PC-3 (cell line): ENCODE results near the gene RSL1D1. TPM values are rescaled to one million over a fixed set of nuclear protein-coding genes. Genes with fewer than 3 reads are reported as not detected.

Source experiments
- ATAC-seq: fragments of 200-7000 bp; cut with Tn5 transposase; 2 replicates; pipeline ENCODE4 v1.9.1; 2020; ENCODE audit warnings: mild to moderate bottlenecking, moderate library complexity
- BruUV-seq: library from RNA; stranded (reverse); fragments of 400-500 nt; replicated peaks from 2 replicates; lab custom pipeline; 2021; lab: Mats Ljungman, UMichigan
- CTCF ChIA-PET: fragments of 300-600 bp; sonication (Branson Sonifier 250); formaldehyde crosslinking; loops from one replicate; lab custom pipeline; 2022; ENCODE audit warnings: antibody characterized with exemption; lab: Charles Lee
- POLR2A ChIA-PET: fragments of 300-600 bp; sonication (Branson Sonifier 250); formaldehyde crosslinking; loops from one replicate; lab custom pipeline; 2022; ENCODE audit warnings: antibody characterized with exemption; ENCODE audit not compliant: unreplicated experiment; lab: Charles Lee
- DNase-seq: peaks from one replicate; pipeline ENCODE4 v3.0.0-alpha.2; 2015
- H2AFZ ChIP-seq: fragments of 300-600 bp; sonication (generic); 2 replicates; pipeline ENCODE4 v1.6.0; 2016; ENCODE audit warnings: antibody characterized with exemption, low read length
- H3F3A ChIP-seq: fragments of 300-600 bp; sonication (generic); one replicate; pipeline ENCODE4 v1.6.0; 2017; ENCODE audit warnings: antibody characterized with exemption, low read length, control low read depth, mild to moderate bottlenecking; ENCODE audit not compliant: unreplicated experiment
- H3K27ac ChIP-seq: fragments of 300-600 bp; sonication (generic); 2 replicates; pipeline ENCODE4 v1.5.1; 2016; ENCODE audit warnings: mild to moderate bottlenecking, low read length
- H3K27me3 ChIP-seq: fragments of 300-600 bp; sonication (generic); 2 replicates; pipeline ENCODE4 v1.6.1; 2016; ENCODE audit warnings: low read length, mixed read lengths
- H3K36me3 ChIP-seq: fragments of 300-600 bp; sonication (generic); 2 replicates; pipeline ENCODE4 v1.6.1; 2016; ENCODE audit warnings: low read depth, mixed run types, low read length, mixed read lengths
- H3K4me1 ChIP-seq: fragments of 300-600 bp; sonication (generic); 2 replicates; pipeline ENCODE4 v1.5.1; 2016; ENCODE audit warnings: low read length; ENCODE audit not compliant: insufficient read depth
- H3K4me2 ChIP-seq: fragments of 300-600 bp; sonication (generic); 2 replicates; pipeline ENCODE4 v1.6.0; 2016; ENCODE audit warnings: low read length
- H3K4me3 ChIP-seq: fragments of 300-600 bp; sonication (generic); 2 replicates; pipeline ENCODE4 v1.5.1; 2016; ENCODE audit warnings: mild to moderate bottlenecking, low read length, mixed read lengths
- H3K79me2 ChIP-seq: fragments of 300-600 bp; sonication (generic); 2 replicates; pipeline ENCODE4 v1.6.1; 2017; ENCODE audit warnings: low read length, mixed read lengths
- H3K9ac ChIP-seq: fragments of 300-600 bp; sonication (generic); 2 replicates; pipeline ENCODE4 v1.6.0; 2016; ENCODE audit warnings: mild to moderate bottlenecking, low read length
- H3K9me2 ChIP-seq: fragments of 300-600 bp; sonication (generic); replicated peaks from 2 replicates; pipeline ENCODE4 v1.6.1; 2016; ENCODE audit warnings: mixed run types, low read length, mixed read lengths
- H3K9me3 ChIP-seq: fragments of 300-600 bp; sonication (generic); 2 replicates; pipeline ENCODE4 v1.6.1; 2016; ENCODE audit warnings: low read length, mixed read lengths
- H4K20me1 ChIP-seq: fragments of 300-600 bp; sonication (generic); 2 replicates; pipeline ENCODE4 v1.6.1; 2016; ENCODE audit warnings: low read length, mixed read lengths
- CTCF ChIP-seq: fragments of 300-600 bp; sonication (generic); conservative IDR thresholded peaks from 2 replicates; pipeline ENCODE4 v1.5.1; 2017; ENCODE audit warnings: antibody characterized with exemption, low read depth, mild to moderate bottlenecking, low read length
- EZH2 ChIP-seq: fragments of 300-600 bp; sonication (generic); IDR thresholded peaks from one replicate; pipeline ENCODE4 v1.6.1; 2017; ENCODE audit warnings: antibody characterized with exemption, mild to moderate bottlenecking, low read length; ENCODE audit not compliant: unreplicated experiment
- EZH2phosphoT487 ChIP-seq: fragments of 300-600 bp; sonication (generic); IDR thresholded peaks from 2 replicates; pipeline ENCODE4 v1.6.1; 2018; ENCODE audit warnings: mild to moderate bottlenecking, antibody characterized with exemption, low read length, borderline replicate concordance
- intact Hi-C: fragments of 100-400 bp; cut with micrococcal nuclease; formaldehyde crosslinking; loops from 2 replicates; pipeline ENCODE4 v1.9.0; 2023
- total RNA-seq: library from RNA; depleted of rRNA; stranded (reverse); fragments of >200 nt; gene quantifications from 2 replicates; pipeline ENCODE4 v1.2.3, GENCODE V29; 2014

The RSL1D1 gene
- total RNA-seq, 1 experiment from 2014 or later, result 75.9 TPM

DNA sequence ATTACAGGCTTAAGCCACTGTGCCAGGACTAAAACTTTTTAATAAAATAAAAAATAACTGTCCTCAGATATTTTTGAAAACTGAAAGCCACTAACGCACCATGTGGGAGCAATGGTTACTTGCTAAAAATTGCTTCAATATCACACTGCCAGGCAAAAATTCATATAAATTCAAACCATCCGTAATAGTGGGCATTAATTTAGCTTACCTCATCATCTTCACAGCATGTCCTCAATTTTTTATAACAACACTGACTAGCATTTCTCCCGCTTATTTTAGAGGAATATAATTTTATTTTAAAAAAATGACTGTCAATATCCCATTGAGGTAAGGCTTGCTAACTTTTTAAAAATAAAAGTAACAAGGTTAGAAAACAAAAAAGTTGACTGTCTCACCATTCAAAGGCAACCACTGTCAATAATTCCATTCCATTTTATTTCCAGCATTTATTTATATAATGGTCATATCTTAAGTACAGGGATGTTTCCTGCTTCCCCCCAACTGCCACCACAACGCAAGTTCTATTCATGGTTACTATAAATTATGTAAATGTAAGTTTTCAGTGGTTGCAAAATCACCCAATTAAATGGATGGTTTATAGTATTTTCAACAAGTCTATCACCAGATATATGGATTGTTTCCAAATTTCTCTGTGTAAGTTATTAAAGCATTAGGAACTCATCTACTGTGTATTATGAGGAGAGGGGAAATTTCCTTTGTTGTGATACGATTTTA lies 39.1 kb upstream of the RSL1D1 start:
- no peak overlapping the region for H3K27ac ChIP-seq
- no peaks in the 10 kb centered on the region for H3K4me1 ChIP-seq
- no peaks in the 10 kb centered on the region for H3K27me3 ChIP-seq
- POLR2A ChIA-PET, result no interaction called here
- H3K9ac ChIP-seq, result no peak overlapping the region
- H3K36me3 ChIP-seq, result peaks cover 48% of the 10 kb centered on the region
- H3K9me3 ChIP-seq, result no peaks in the 10 kb centered on the region
- DNase-seq, result no peak
- H3K4me3 ChIP-seq, result no peak overlapping the region
- H3F3A ChIP-seq, result no peaks in the 10 kb centered on the region
- BruUV-seq, result no TSS peak
- H4K20me1 ChIP-seq, result peaks cover 6% of the 10 kb centered on the region; the same call in 1 of the 2 replicates
- ATAC-seq, result no peak
- CTCF ChIA-PET, result no interaction called here
- H3K79me2 ChIP-seq, result peaks cover 17% of the 10 kb centered on the region
- no peak overlapping the region for H2AFZ ChIP-seq
- TF ChIP-seq CTCF (no peak), EZH2phosphoT487 (no peak), EZH2 (no peak)
- no peak overlapping the region for H3K4me2 ChIP-seq
- intact Hi-C loops, result no loop called here
- no peaks in the 10 kb centered on the region for H3K9me2 ChIP-seq

DNA sequence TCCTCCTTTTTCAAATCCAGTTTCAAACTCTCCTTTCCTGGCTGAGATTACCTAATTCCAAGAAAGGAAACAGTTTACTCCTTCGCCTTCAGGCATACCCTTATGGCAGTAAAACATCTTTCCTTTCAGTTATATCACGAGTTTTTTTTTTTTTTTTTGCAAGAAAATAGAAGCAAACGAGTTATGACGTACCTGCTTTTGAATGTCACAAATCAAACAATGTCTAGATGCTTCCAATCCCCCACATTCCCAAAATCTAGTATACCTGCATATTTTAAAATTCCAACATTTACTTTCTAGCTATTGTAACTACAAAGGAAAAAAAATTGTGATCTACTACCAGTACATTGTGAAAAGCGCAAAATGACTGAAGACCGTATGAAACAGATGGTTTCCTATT lies 35.5 kb upstream of the RSL1D1 start:
- H3K4me2 ChIP-seq, result no peak overlapping the region
- intact Hi-C loops, result no loop called here
- no TSS peak for BruUV-seq
- no peaks in the 10 kb centered on the region for H3K4me1 ChIP-seq
- H3K9me3 ChIP-seq, result no peaks in the 10 kb centered on the region
- no peaks in the 10 kb centered on the region for H3F3A ChIP-seq
- H3K36me3 ChIP-seq, result peaks cover 47% of the 10 kb centered on the region
- DNase-seq, result no peak
- H3K27me3 ChIP-seq, result no peaks in the 10 kb centered on the region
- no peak for ATAC-seq
- TF ChIP-seq CTCF, result no peak
- no peak for TF ChIP-seq EZH2phosphoT487
- TF ChIP-seq EZH2, result no peak
- ChIA-PET CTCF (no interaction called here), POLR2A (no interaction called here)
- H2AFZ ChIP-seq, result no peak overlapping the region
- no peak overlapping the region for H3K9ac ChIP-seq
- no peaks in the 10 kb centered on the region for H3K9me2 ChIP-seq
- no peak overlapping the region for H3K4me3 ChIP-seq
- H3K27ac ChIP-seq, result no peak overlapping the region
- H3K79me2 ChIP-seq, result 0 out of 2 replicates have a peak, but pooled peaks cover under 1% of the 10 kb centered on the region
- peaks cover 6% of the 10 kb centered on the region; the same call in 1 of the 2 replicates for H4K20me1 ChIP-seq

DNA sequence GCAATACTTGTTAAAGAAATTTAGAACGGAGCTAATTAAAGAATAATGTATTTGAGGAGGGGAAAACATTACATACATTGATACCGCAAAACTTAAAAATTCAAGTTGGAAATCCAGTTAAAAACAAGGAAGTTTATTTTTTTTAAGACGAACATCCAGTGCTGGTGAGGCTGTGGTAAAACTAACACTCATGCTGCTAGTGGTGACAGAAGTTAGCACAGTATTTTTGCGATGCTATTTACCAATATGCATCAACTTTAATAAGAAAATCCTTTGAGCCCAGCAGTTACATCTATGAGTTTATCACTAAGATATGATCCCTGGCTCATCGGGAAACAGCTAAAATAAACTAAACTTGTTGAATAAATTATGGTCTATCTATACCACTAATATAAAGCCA lies 32.7 kb upstream of the RSL1D1 start:
- TF ChIP-seq CTCF, result no peak
- TF ChIP-seq EZH2, result no peak
- TF ChIP-seq EZH2phosphoT487, result no peak
- Histone ChIP-seq H3F3A (no peaks in the 10 kb centered on the region), H2AFZ (no peak overlapping the region), H3K9me2 (no peaks in the 10 kb centered on the region), H3K36me3 (peaks cover 47% of the 10 kb centered on the region), H3K27ac (no peak overlapping the region), H3K4me2 (no peak overlapping the region), H4K20me1 (peaks cover 6% of the 10 kb centered on the region; the same call in 1 of the 2 replicates), H3K9ac (no peak overlapping the region), H3K4me1 (no peaks in the 10 kb centered on the region), H3K9me3 (no peaks in the 10 kb centered on the region), H3K27me3 (no peaks in the 10 kb centered on the region), H3K79me2 (no peaks in the 10 kb centered on the region), H3K4me3 (no peak overlapping the region)
- ChIA-PET POLR2A (no interaction called here), CTCF (interaction anchor here (0.6 kb wide), 1 partner anchor 305 kb away, joined by 3 read pairs; no protein-coding TSS in a partner anchor)
- DNase-seq (no peak), ATAC-seq (no peak)
- intact Hi-C loops, result no loop called here
- no TSS peak for BruUV-seq
